Brain pericyte (primary cell): ENCODE data around the gene AUTS2.

Experiments
- DNase-seq: peaks from one replicate; pipeline ENCODE4 v3.0.0-alpha.2; 2012; ENCODE audit warnings: low read depth, low spot score

Gene AUTS2

GRCh38 chr7:69934144-69934903, 336.0 kb downstream of the AUTS2 start:
- DNase-seq, result no peak

- DNase-seq, result no peak
These were observed 336.8 kb downstream of the AUTS2 start for GRCh38 chr7:69935107-69935506.

- no peak for DNase-seq
These were observed 338.8 kb downstream of the AUTS2 start for GRCh38 chr7:69937097-69937496.

- no peak for DNase-seq
These were observed 341.0 kb downstream of the AUTS2 start for GRCh38 chr7:69939317-69939716.

GRCh38 chr7:69941077-69941651, 342.9 kb downstream of the AUTS2 start:
- no peak for DNase-seq

- DNase-seq, result no peak
These were observed 344.3 kb downstream of the AUTS2 start for GRCh38 chr7:69942573-69942972.

GRCh38 chr7:69946901-69947300, 348.6 kb downstream of the AUTS2 start:
- no peak for DNase-seq

GRCh38 chr7:69947998-69948397, 349.7 kb downstream of the AUTS2 start:
- DNase-seq, result no peak

GRCh38 chr7:69949122-69949521, 350.8 kb downstream of the AUTS2 start:
- DNase-seq, result no peak

GRCh38 chr7:69951458-69951857, 353.2 kb downstream of the AUTS2 start:
- DNase-seq, result no peak

GRCh38 chr7:69953136-69954067, 355.1 kb downstream of the AUTS2 start:
- no peak for DNase-seq

- no peak for DNase-seq
These were observed 358.3 kb downstream of the AUTS2 start for GRCh38 chr7:69956541-69956940.

GRCh38 chr7:69957661-69958060, 359.4 kb downstream of the AUTS2 start:
- no peak for DNase-seq

GRCh38 chr7:69959789-69960499, 361.7 kb downstream of the AUTS2 start:
- DNase-seq, result no peak

- no peak for DNase-seq
These were observed 363.2 kb downstream of the AUTS2 start for GRCh38 chr7:69961436-69961835.

- no peak for DNase-seq
These were observed 364.2 kb downstream of the AUTS2 start for GRCh38 chr7:69962186-69963065.

- no peak for DNase-seq
These were observed 365.1 kb downstream of the AUTS2 start for GRCh38 chr7:69963393-69963792.

GRCh38 chr7:69966766-69967591, 368.7 kb downstream of the AUTS2 start:
- no peak for DNase-seq

GRCh38 chr7:69967689-69968450, 369.6 kb downstream of the AUTS2 start:
- no peak for DNase-seq
